Neural progenitor cell (in vitro differentiated cells): ENCODE data around the gene TMEM100. TPM values are rescaled to one million over a fixed set of nuclear protein-coding genes. Genes with fewer than 3 reads are reported as not detected.

Source experiments
- DNase-seq: peaks from one replicate; pipeline ENCODE4 v3.0.0-alpha.2; 2016; ENCODE audit warnings: low spot score
- H2AFZ ChIP-seq: fragments of 200-600 bp; sonication (generic); replicated peaks from 2 replicates; pipeline ENCODE4 v1.6.1; 2016; ENCODE audit warnings: antibody characterized with exemption
- H3F3A ChIP-seq: fragments of 200-600 bp; sonication (generic); 2 replicates; pipeline ENCODE4 v1.6.1; 2016; ENCODE audit warnings: antibody characterized with exemption, low read depth
- H3K27ac ChIP-seq: fragments of 200-600 bp; sonication (generic); 2 replicates; pipeline ENCODE4 v1.5.1; 2016; ENCODE audit warnings: mild to moderate bottlenecking
- H3K27me3 ChIP-seq: fragments of 200-600 bp; sonication (generic); 2 replicates; pipeline ENCODE4 v1.6.1; 2016; ENCODE audit warnings: mild to moderate bottlenecking, moderate library complexity
- H3K36me3 ChIP-seq: fragments of 200-600 bp; sonication (generic); 2 replicates; pipeline ENCODE4 v1.5.1; 2016
- H3K4me1 ChIP-seq: fragments of 200-600 bp; sonication (generic); 2 replicates; pipeline ENCODE4 v1.6.1; 2016; ENCODE audit warnings: mixed run types
- H3K4me2 ChIP-seq: fragments of 200-600 bp; sonication (generic); 2 replicates; pipeline ENCODE4 v1.6.1; 2016
- H3K4me3 ChIP-seq: fragments of 200-600 bp; sonication (generic); 2 replicates; pipeline ENCODE4 v1.5.1; 2016
- H3K79me2 ChIP-seq: fragments of 200-600 bp; sonication (generic); 2 replicates; pipeline ENCODE4 v1.6.1; 2016; ENCODE audit warnings: low read depth
- H3K9ac ChIP-seq: fragments of 200-600 bp; sonication (generic); 2 replicates; pipeline ENCODE4 v1.6.1; 2016
- H3K9me3 ChIP-seq: fragments of 200-600 bp; sonication (generic); 2 replicates; pipeline ENCODE4 v1.5.1; 2016; ENCODE audit warnings: low read depth
- H4K20me1 ChIP-seq: fragments of 200-600 bp; sonication (generic); 2 replicates; pipeline ENCODE4 v1.6.1; 2016; ENCODE audit warnings: low read depth
- H3K27ac Mint-ChIP-seq: 3 replicates; pipeline ENCODE4 v1.8.0; 2021; ENCODE audit warnings: mixed read lengths
- H3K27me3 Mint-ChIP-seq: 2 replicates; pipeline ENCODE4 v1.8.0; 2022; ENCODE audit warnings: low read depth, mild to moderate bottlenecking, inconsistent platforms, moderate library complexity, mixed read lengths; ENCODE audit not compliant: insufficient read depth
- H3K36me3 Mint-ChIP-seq: 3 replicates; pipeline ENCODE4 v1.8.0; 2021; ENCODE audit warnings: mixed read lengths
- H3K4me1 Mint-ChIP-seq: 3 replicates; pipeline ENCODE4 v1.8.0; 2021; ENCODE audit warnings: mixed read lengths
- H3K4me3 Mint-ChIP-seq: 3 replicates; pipeline ENCODE4 v1.8.0; 2021; ENCODE audit warnings: mild to moderate bottlenecking, moderate library complexity, mixed read lengths
- H3K9me3 Mint-ChIP-seq: 3 replicates; pipeline ENCODE4 v1.8.0; 2020; ENCODE audit warnings: mixed read lengths
- EZH2 ChIP-seq: fragments of 200-600 bp; sonication (generic); IDR thresholded peaks from 2 replicates; pipeline ENCODE4 v1.6.1; 2017; ENCODE audit warnings: antibody characterized with exemption, mild to moderate bottlenecking, moderate library complexity
- EZH2phosphoT487 ChIP-seq: fragments of 200-600 bp; sonication (generic); IDR thresholded peaks from 2 replicates; pipeline ENCODE4 v1.6.1; 2017; ENCODE audit warnings: antibody characterized with exemption
- total RNA-seq: library from RNA; depleted of rRNA; stranded (reverse); fragments of >200 nt; gene quantifications from 2 replicates; pipeline ENCODE4 v1.2.3, GENCODE V29; 2015; ENCODE audit warnings: low replicate concordance
- TF ChIP-seq, protein P1 (sequence below): fragments of 200-600 bp; sonication (generic); IDR thresholded peaks from 2 replicates; pipeline ENCODE4 v1.5.1; 2017; ENCODE audit warnings: antibody characterized with exemption, mild to moderate bottlenecking

The TMEM100 gene
- total RNA-seq, 1 donor from 2014 or later, result 1.2 TPM

DNA sequence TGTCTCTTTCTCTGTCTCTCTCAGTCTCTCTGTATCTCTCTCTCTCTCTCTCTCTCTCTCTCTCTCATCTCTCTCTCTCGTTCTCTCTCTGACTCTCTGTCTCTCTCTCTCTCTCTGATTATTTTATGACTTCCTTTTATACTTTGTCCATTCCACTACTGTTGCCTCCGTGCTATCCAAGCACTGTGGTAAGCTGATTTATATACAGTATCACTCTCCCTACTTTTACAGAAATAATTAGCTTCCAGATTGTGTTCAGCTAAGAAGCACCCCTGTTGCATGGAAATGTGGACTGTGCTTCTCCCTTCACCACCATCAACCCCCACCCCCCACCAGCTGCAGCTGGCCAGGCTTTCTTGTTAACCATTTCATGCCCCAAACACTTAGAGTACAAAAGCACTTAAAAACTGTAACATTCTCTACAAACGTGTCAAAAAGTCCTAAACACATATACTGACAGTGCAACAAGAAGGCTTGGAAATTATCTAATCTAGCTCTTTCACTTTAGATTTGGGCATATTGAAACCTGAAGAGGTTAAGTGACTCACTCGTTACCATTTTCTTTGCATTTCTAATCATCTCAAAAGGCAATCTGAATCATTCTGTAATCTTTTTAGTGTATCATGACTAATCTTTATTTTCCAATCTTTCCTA is 11.6 kb upstream of the TMEM100 start:
- Mint-ChIP-seq H3K4me1 (peaks cover 44% of the 10 kb centered on the region), H3K27ac (peak overlapping the region; percentile 61), H3K27me3 (peaks cover 2% of the 10 kb centered on the region), H3K4me3 (no peak overlapping the region), H3K9me3 (no peaks in the 10 kb centered on the region), H3K36me3 (no peaks in the 10 kb centered on the region)
- peak overlapping the region; percentile 69 for H3K4me2 ChIP-seq
- H4K20me1 ChIP-seq, result no peaks in the 10 kb centered on the region
- no peaks in the 10 kb centered on the region for H3F3A ChIP-seq
- peak overlapping the region; percentile 71 for H2AFZ ChIP-seq
- H3K36me3 ChIP-seq, result no peaks in the 10 kb centered on the region
- peak; percentile 49 for DNase-seq
- H3K27ac ChIP-seq, result no peak overlapping the region
- H3K9ac ChIP-seq, result no peak overlapping the region
- H3K79me2 ChIP-seq, result no peaks in the 10 kb centered on the region
- H3K9me3 ChIP-seq, result no peaks in the 10 kb centered on the region
- H3K4me3 ChIP-seq, result no peak overlapping the region
- H3K4me1 ChIP-seq, result peaks cover 40% of the 10 kb centered on the region
- no peaks in the 10 kb centered on the region for H3K27me3 ChIP-seq
- TF ChIP-seq EZH2 (no peak), EZH2phosphoT487 (no peak)
- TF ChIP-seq, protein P1, sequence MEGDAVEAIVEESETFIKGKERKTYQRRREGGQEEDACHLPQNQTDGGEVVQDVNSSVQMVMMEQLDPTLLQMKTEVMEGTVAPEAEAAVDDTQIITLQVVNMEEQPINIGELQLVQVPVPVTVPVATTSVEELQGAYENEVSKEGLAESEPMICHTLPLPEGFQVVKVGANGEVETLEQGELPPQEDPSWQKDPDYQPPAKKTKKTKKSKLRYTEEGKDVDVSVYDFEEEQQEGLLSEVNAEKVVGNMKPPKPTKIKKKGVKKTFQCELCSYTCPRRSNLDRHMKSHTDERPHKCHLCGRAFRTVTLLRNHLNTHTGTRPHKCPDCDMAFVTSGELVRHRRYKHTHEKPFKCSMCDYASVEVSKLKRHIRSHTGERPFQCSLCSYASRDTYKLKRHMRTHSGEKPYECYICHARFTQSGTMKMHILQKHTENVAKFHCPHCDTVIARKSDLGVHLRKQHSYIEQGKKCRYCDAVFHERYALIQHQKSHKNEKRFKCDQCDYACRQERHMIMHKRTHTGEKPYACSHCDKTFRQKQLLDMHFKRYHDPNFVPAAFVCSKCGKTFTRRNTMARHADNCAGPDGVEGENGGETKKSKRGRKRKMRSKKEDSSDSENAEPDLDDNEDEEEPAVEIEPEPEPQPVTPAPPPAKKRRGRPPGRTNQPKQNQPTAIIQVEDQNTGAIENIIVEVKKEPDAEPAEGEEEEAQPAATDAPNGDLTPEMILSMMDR, result no peak

DNA sequence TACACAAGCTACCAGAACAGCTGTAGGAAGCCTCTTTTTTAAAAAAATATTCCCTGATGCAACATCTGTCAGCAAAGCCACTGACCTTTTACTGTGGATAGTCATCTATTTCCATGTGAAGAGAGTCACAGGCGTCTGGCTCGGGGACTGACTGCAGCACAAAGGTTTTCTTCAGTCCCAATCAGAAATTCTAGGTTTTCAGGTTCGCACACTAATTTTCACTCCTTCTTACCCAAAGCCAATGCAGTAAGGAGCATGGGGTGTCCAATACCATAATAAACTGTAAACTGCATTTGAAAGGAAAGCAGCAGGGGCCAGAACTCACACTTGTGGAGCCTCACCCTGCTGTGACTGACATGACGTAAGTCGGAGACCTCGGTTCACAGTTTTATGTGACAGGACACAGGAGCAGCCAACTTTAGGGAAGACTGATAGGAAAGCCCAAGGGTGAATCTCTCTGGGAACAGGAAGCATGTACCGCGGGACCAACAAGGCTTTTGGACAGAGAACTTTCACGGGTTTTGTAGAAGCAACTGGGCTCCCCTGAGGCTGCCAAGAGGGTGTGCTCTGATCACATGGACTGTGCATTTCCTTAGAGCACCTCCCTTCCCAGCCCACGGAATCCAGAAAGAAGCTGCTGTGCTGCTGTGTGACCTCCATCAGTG is 9.1 kb upstream of the TMEM100 start:
- H4K20me1 ChIP-seq, result no peaks in the 10 kb centered on the region
- no peaks in the 10 kb centered on the region for H3K36me3 Mint-ChIP-seq
- no peak overlapping the region for H3K27ac ChIP-seq
- no peaks in the 10 kb centered on the region for H3K79me2 ChIP-seq
- peaks cover 2% of the 10 kb centered on the region for H3K27me3 Mint-ChIP-seq
- no peak overlapping the region for H3K9ac ChIP-seq
- no peaks in the 10 kb centered on the region for H3K27me3 ChIP-seq
- H3K4me1 Mint-ChIP-seq, result peaks cover 48% of the 10 kb centered on the region
- H3K36me3 ChIP-seq, result no peaks in the 10 kb centered on the region
- H3K27ac Mint-ChIP-seq, result peak overlapping the region; percentile 76
- H3K4me3 ChIP-seq, result no peak overlapping the region
- peak; percentile 20 for DNase-seq
- H3F3A ChIP-seq, result no peaks in the 10 kb centered on the region
- peaks cover 33% of the 10 kb centered on the region for H3K4me1 ChIP-seq
- H2AFZ ChIP-seq, result peak overlapping the region; percentile 75
- TF ChIP-seq, protein P1, result no peak
- TF ChIP-seq EZH2 (no peak), EZH2phosphoT487 (no peak)
- H3K4me2 ChIP-seq, result peak overlapping the region; percentile 20
- no peaks in the 10 kb centered on the region for H3K9me3 Mint-ChIP-seq
- H3K9me3 ChIP-seq, result no peaks in the 10 kb centered on the region
- H3K4me3 Mint-ChIP-seq, result peak overlapping the region; percentile 73

- Mint-ChIP-seq H3K4me3 (no peak overlapping the region), H3K36me3 (no peaks in the 10 kb centered on the region), H3K4me1 (peaks cover 49% of the 10 kb centered on the region), H3K27ac (no peak overlapping the region), H3K9me3 (no peaks in the 10 kb centered on the region), H3K27me3 (peaks cover 2% of the 10 kb centered on the region)
- Histone ChIP-seq H3K4me1 (peaks cover 33% of the 10 kb centered on the region), H3K4me2 (no peak overlapping the region), H3K79me2 (no peaks in the 10 kb centered on the region), H3K9me3 (no peaks in the 10 kb centered on the region), H3K27ac (no peak overlapping the region), H3K4me3 (no peak overlapping the region), H4K20me1 (no peaks in the 10 kb centered on the region), H3F3A (no peaks in the 10 kb centered on the region), H3K27me3 (no peaks in the 10 kb centered on the region), H2AFZ (peak overlapping the region; percentile 75), H3K36me3 (no peaks in the 10 kb centered on the region), H3K9ac (no peak overlapping the region)
- TF ChIP-seq EZH2phosphoT487 (no peak), EZH2 (no peak)
- TF ChIP-seq, protein P1, result no peak
- no peak for DNase-seq
Measured at GRCh38 chr17:55730808-55731207, 8.1 kb upstream of the TMEM100 start.
